Kidney epithelial cell (primary cell): ENCODE data around the gene ACOX1. TPM values are rescaled to one million over a fixed set of nuclear protein-coding genes. Genes with fewer than 3 reads are reported as not detected.

Experiments used
- DNase-seq: peaks from one replicate; pipeline ENCODE4 v3.0.0-alpha.2; 2010; ENCODE audit warnings: low read depth
- H3K27me3 ChIP-seq: 2 replicates; pipeline ENCODE4 v1.6.0; 2011; ENCODE audit warnings: low read length; ENCODE audit not compliant: control insufficient read depth, insufficient read depth
- H3K36me3 ChIP-seq: 2 replicates; pipeline ENCODE4 v1.5.1; 2011; ENCODE audit warnings: low read length; ENCODE audit not compliant: control insufficient read depth, insufficient read depth
- H3K4me3 ChIP-seq: 2 replicates; pipeline ENCODE4 v1.5.1; 2011; ENCODE audit warnings: low read depth, mild to moderate bottlenecking, control low read depth, low read length
- CTCF ChIP-seq: IDR thresholded peaks from 2 replicates; pipeline ENCODE4 v1.5.1; 2011; ENCODE audit warnings: mild to moderate bottlenecking, moderate library complexity, low read length, control low read depth, inconsistent platforms; ENCODE audit not compliant: insufficient read depth, poor library complexity, severe bottlenecking
- total RNA-seq: library from RNA; depleted of rRNA; stranded (reverse); fragments of >200 nt; gene quantifications from 2 replicates; pipeline ENCODE4 v1.2.3, GENCODE V29; 2015

Gene ACOX1
- total RNA-seq, 1 donor from 2014 or later = 41.1 TPM

GRCh38 chr17:76002100-76002499 is 23.1 kb upstream of the ACOX1 start:
- Histone ChIP-seq H3K27me3 (no peaks in the 10 kb centered on the region), H3K36me3 (no peaks in the 10 kb centered on the region), H3K4me3 (no peak overlapping the region)
- no peak for DNase-seq
- no peak for TF ChIP-seq CTCF

- no peak for DNase-seq
- Histone ChIP-seq H3K27me3 (no peaks in the 10 kb centered on the region), H3K4me3 (no peak within 1 kb of the TSS), H3K36me3 (no peaks in the 10 kb centered on the region)
- TF ChIP-seq CTCF = no peak
Observed at GRCh38 chr17:76000755-76001521, 22.0 kb upstream of the ACOX1 start, which contains the start of gene CDK3. Gene CDK3 (plus strand): TSS chr17:76000855. CDS start chr17:76001426, 571 bp downstream.

GRCh38 chr17:76000016-76000754 is 21.2 kb upstream of the ACOX1 start:
- no peaks in the 10 kb centered on the region for H3K36me3 ChIP-seq
- no peak overlapping the region for H3K4me3 ChIP-seq
- peak; percentile 91 for TF ChIP-seq CTCF
- no peak for DNase-seq
- H3K27me3 ChIP-seq = no peaks in the 10 kb centered on the region

GRCh38 chr17:75998327-75998795 is 19.4 kb upstream of the ACOX1 start:
- H3K4me3 ChIP-seq = no peak overlapping the region
- DNase-seq = no peak
- no peaks in the 10 kb centered on the region for H3K36me3 ChIP-seq
- H3K27me3 ChIP-seq = no peaks in the 10 kb centered on the region
- TF ChIP-seq CTCF = no peak

- Histone ChIP-seq H3K36me3 (no peaks in the 10 kb centered on the region), H3K27me3 (no peaks in the 10 kb centered on the region), H3K4me3 (no peak overlapping the region)
- peak; percentile 38 for DNase-seq
- TF ChIP-seq CTCF = no peak
Observed at GRCh38 chr17:75996665-75997590, 18.0 kb upstream of the ACOX1 start.
